ENCODE measurements around the gene OCA2.

The OCA2 gene

DNA sequence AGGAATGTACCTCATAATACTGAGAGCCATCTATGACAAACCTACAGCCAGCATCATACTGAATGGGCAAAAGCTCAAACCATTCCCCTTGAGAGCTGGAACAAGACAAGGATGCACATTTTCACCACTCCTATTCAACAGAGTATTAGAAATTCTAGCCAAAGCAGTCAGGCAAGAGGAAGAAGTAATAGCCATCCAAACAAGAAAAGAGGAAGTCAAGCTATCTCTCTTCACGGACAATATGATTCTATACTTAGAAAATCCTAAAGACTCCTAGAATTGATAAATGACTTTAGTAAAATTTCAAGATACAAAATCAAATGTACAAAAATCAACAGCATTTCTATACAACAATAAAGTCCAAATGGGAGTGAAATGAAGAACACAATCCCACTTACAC, 30.2 kb downstream of the OCA2 start:
- FAIRE-seq: no peak

DNA sequence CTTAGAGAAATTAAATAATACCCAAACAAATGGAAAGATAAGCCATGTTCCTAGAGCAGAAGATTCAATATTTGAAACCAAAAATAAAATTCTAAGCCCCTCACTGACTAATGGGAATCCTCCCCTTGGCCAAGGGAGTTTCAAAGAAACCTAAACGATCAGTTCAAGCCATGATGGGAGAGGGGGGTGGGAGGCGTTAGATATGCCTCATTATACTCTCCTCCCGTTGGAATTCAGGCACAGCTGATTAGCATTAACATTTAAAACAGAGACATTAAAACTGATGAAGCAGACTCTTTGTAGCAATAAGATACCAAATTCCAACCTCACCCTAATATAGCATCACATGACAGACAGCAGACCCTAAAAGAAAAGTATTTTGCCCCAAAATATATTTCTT, 32.9 kb downstream of the OCA2 start:
- FAIRE-seq: no peak

DNA sequence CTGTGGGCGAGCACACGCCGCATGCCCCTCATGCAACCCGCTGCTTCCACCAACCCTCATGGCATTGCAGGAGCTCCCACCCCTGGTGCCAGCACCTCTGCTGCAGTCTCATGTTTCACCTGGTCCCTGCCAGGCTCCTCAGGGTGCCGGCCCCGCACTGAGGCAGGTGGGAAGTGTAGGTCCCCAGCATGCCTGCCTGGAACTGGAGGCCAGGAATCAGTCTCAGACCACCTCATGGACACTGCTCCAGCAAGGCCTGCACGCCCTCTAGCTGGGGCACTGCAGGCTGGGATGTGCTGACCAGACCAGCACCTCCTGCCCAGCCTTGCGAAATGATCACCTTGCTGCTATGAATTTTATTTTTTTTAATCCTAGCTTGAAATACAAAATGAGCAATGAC, 39.1 kb downstream of the OCA2 start:
- FAIRE-seq: no peak

DNA sequence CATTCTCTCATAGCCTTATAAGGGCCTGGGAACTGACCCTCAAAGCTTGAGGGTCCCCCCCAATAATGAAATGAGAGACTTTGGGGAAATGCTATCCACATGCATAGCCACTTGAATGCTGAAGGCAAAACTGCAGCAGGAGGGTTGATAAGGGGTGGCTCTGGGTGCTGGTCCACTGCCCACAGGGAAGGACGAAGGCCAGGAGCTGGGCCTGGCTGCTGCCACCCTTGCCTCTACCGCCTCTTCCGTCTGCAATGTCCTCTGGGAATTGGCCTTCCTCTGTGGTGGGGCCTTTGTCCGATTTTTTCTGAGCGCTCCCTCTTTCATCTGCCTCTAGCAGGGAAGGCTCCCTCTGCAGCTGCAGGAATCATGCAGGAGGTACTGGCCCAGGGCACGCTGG, 41.0 kb downstream of the OCA2 start:
- FAIRE-seq: no peak

GRCh38 chr15:28051955-28052633, 47.0 kb downstream of the OCA2 start:
- no peak for FAIRE-seq

DNA sequence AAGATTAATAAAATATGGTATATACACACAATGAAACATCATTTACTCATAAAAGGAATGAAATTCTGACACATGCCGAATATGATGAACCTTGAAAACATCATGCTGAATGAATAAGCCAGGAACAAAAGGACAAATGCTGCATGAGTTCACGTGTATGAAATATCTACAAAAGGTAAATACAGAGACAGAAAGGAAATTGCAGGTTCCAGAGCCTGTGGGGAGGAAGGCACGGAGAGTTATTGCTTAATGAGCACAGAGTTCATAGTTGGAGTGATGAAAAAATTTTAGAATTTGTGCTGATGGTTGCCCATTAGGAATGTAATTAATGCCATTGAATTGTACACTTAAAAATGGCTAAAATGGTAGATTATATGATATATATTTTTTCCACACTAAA, 49.5 kb downstream of the OCA2 start:
- no peak for FAIRE-seq

GRCh38 chr15:28047277-28047676, 51.8 kb downstream of the OCA2 start:
- FAIRE-seq: no peak

DNA sequence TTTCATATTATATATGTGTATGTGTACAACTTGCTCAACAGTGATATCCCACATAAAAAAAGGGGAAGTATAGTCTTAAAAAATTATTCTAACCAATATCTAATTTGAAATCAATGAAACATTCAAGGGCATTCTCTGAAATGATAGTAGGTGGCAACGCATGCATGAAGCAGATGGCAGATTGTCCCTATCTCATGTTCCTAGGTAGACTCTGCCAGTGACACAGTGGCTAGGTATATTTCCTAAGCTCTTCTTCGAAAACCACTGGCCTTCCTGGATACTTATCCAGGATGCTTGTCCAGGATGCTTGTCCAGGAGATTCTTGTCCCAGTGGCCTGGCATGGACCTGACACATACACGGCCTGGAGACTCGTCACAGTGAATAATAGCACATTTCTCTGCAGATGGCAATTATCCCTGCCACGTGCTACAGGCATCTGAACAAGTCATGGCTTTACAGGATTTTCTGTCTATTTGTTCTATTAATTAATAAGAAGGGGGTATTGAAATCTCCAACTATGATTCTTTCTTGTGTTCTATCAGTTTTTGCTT, 54.9 kb downstream of the OCA2 start:
- no peak for FAIRE-seq

DNA sequence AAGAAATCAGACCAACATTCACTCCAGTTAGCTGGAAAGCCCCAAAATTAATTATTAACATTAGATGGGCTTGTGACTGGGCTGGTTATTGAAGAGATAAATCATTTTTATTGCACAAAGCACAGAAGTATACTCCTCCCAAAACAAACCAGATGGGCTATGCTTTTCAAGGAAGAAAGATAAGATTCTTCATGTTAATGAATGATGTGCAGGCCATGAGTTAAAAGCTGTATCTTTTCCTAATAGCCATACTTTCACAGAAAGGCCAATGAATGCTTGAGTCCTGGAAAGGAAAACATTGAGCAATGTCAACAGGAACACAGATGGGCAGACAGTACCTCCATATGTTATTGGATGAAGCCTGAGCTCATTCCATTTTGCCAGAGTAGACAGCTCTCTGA, 55.4 kb downstream of the OCA2 start:
- FAIRE-seq: peak; percentile 76

DNA sequence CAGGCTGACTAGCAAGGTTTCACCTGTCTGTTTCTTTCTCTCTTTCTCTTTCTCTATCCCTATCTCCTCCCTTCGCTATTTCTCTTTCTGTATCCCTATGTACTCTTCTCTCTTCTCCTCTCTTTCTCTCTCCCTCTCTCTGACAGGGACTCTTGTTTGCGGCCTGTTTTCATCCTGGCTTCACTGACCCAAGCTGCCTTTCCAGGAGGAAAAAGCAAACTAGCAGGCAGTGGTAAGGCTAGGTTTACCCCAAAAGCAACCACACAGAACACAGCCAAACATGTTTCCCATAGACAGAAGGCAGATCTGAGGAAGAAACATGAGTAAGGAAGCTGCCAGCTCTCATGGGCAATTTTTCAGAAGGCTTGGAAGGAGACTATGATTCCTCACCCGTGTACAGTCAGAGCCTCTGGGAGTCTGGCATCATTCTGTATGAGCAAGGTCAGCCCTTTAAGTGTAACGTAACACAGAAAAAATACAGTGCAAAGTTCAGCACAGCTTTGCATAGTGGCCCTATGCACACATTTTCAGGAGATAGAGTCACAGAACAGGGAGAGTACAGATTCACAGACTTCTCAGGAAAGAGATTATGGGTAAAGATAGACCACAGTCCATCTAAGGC, 61.0 kb downstream of the OCA2 start:
- FAIRE-seq: no peak

- FAIRE-seq: no peak
Observed at GRCh38 chr15:28033443-28033842, 65.7 kb downstream of the OCA2 start.

DNA sequence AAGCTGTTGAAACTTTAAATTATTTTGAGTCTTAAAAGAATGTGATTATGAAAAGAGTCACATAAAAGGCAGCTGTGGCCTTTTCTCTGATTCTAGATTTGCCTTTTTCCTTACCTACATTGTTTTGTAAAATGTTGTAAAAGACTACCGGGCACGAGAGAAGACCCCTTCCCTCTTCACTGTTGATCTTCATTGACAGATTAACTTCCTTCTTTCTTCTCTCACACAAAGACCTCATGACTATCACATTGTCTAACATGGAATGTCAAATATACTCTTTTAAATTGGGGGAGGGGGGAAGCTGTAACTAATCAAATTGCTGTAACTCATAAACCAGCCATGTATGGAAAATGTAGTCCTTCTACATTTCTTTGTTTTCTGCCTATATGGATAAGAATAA, 68.3 kb downstream of the OCA2 start:
- FAIRE-seq: no peak

GRCh38 chr15:28027714-28028076, 71.4 kb downstream of the OCA2 start:
- FAIRE-seq: no peak

- FAIRE-seq: no peak
Observed at GRCh38 chr15:28026764-28027713, 72.1 kb downstream of the OCA2 start.

DNA sequence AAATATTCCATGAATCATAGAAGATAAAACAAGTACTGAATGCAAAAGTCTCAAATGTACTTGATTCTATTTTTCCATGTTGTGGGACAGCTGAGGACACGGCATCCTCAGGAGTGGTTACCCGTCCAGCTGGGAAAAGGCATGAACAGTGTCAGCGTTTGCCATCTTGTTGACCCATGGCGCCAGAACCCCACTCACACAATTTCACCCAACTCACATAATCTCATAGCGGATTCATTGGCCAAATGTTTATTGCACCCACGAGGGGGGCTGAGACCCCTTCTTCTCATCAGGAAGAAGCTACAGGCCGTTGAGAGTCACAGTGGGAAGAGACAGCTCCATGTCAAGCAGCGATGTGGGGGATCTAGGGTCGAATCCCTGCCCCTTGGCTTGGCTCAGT, 72.9 kb downstream of the OCA2 start:
- FAIRE-seq: no peak

DNA sequence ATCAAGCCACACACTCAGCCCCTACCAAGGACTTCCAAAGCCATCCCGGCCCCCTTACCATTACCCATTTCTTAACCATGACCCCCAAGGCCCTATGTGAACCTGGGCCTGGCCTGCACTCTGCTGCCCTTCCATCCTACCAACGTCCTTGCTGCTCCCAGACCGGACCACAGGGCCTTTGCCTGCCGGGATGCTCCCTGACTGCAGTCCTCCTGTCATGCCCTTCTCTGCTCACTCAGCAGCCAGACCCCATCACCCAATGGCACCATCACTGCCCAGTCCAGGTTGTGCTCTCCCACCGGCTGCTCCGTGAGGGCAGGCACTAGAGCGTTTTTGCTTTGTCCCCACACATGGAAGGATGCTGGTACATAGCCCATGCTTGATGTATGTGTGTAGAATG, 73.7 kb downstream of the OCA2 start:
- FAIRE-seq: no peak

GRCh38 chr15:28024889-28025250, 74.2 kb downstream of the OCA2 start:
- no peak for FAIRE-seq

DNA sequence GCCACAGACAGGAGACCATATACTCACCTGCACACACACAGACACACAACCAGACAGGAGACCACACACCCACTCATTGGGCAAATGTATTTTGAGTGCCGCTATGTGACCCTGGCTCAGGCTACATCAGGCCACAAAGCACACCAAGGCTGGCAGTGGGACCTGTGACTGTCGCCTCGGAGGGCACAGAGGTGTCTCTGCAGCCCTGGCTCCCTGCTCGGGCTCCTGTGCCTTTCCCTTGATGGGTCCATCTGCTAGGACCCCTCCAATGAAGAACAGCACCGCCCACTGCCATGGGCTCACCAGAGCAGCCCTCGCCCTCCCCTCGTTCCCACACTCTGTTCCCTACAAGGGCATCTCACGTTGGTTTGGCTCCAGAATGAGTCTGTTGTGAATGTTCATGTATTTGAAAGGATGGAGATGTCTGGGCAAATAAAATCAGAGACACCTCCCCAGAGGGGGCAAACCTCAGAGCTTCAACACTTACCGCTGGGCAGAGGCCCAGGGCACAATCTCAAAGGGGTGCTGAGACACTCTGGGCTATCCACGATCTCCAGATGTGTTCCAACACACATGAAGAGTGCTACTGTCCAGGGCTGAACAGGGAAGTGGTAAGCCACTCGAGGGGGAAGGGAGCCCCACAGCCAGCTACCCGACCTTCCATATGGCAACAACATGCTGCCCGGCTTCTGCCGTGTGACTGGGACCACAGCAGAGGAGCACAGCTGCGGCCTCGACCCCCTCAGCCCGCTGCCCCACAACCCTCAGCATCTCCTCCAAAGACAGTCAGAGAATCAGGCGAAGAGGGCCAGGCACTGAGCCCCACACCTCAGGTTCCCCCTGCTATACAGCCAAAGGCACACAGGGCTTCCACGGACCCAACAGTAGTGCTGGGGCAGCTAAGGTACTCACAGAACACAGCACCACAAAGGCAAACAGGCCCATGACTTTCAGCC, 74.9 kb downstream of the OCA2 start:
- no peak for FAIRE-seq

- no peak for FAIRE-seq
Observed at GRCh38 chr15:28023422-28023821, 75.7 kb downstream of the OCA2 start.

DNA sequence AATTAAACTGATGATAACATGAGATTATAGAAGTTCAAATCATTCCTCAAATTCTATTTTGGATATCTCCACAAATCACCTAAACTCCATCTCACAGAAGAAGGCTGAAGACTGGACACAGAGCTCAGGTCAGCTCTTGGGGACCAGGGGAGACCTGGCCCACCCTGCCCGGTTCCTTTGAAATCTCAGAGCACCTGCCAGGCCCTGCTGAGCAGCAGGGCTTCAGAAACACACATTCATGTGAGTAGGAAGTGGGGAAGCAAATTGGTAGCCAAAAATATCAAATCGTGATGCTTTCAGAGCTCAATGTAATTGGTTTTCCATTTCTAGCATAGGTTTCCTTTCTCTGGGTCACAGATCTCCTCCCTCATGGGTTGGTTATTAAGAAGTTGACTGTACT, 76.2 kb downstream of the OCA2 start:
- no peak for FAIRE-seq

DNA sequence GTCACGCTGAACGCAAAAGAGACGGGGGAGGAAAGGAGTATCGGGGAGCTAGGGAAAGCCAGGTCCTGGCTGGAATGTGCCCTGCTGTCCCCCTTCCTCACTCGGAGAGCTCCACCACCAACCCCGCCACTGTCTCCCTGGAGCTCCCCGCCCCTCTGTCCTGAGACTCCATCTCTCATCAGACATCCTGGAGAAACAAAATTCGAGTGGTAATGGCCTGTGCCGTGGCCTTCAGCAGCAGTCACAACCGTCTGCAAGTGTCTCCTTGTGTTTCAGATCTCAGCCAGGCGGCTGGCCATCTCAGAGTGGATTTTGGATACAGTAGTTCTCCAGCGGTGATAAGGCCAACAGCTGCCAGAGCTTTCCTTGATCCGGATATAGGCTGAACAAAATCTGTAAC, 76.9 kb downstream of the OCA2 start:
- no peak for FAIRE-seq

DNA sequence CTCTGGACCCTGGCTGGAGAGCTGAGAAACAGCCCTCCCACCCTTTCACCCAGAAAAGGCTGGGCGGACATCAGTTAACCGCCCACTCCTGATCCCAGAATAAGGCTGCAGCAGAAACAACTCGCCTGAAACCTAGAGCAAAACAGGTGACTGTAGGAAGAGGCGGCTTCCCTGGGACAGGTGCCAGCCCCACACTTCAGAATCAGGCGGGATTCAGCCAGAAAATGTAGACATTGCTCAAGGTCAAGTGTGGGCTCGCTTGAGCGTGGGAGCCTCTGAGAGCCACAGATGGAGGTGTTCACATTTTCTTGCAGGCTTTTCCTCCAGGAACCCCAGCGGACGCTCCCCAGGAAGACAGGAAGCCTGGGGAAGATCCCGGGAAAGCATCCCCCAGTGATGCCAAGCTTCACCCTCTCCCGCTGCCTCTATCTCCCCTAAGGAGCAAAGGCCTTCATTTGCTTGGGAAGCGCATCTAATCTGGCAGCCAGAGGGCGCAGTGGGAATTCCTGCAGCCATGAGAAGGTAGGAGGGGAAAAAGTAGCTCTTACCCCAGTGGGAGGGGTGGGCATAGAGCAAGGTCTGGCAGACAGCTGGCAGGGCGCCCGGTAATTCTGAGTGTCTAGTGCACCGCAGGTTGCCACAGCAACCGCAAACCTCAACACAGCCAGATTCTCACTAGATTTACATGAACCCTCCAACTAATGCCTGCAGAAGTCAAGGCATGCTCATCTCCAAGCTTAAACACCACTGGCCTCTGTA, 77.7 kb downstream of the OCA2 start:
- FAIRE-seq: no peak

All from islet of Langerhans (tissue), 1 donor.